Tibial nerve (tissue), 4 donors: Measurements from ENCODE around the gene GAK.

Experiments used
- CTCF ChIP-seq, 5 experiments: fragments of 200-600 bp in 3 of 5; fragments of 450-650 bp in 2 of 5; sonication (generic) in 3 of 5; IDR thresholded peaks; one replicate each; pipeline ENCODE4 v1.5.1; 2016 to 2019; ENCODE audit warnings: antibody characterized with exemption in 5 of 5, mild to moderate bottlenecking in 3 of 5, moderate library complexity in 2 of 5
- EP300 ChIP-seq, 2 donors: sonication (generic); formaldehyde crosslinking; IDR thresholded peaks; one replicate each; pipeline ENCODE4 v1.6.1; 2017; ENCODE audit warnings: antibody characterized with exemption in 2 of 2, mild to moderate bottlenecking in 1 of 2
- POLR2A ChIP-seq, 2 donors: fragments of 450-650 bp; IDR thresholded peaks; one replicate each; pipeline ENCODE4 v1.6.1; 2017; ENCODE audit warnings: antibody characterized with exemption in 2 of 2, mild to moderate bottlenecking in 2 of 2, moderate library complexity in 2 of 2

DNA sequence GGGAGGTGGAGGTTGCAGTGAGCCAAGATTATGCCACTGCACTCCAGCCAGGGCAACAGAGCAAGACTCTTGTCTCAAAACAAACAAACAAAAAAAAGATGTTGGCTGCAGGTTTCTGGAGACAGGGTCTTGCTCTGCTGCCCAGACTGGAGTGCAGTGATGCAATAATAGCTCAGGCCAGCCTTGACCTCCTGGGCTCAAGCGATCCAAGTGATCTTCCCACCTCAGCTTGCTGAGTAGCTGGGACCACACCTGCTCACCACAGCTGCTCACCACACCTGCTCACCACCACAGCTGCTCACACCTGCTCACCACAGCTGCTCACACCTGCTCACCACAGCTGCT, 76.3 kb downstream of the GAK start:
- no peak for TF ChIP-seq POLR2A (IDR thresholded peaks at IDR 0.05)
- TF ChIP-seq CTCF (IDR thresholded peaks at IDR 0.05): no peak
- no peak for TF ChIP-seq EP300 (IDR thresholded peaks at IDR 0.05)
